Stimulated activated naive B cell treated with anti-CD40 and anti-IgM and Interleukin-4, amounts not matched to agents 10 μg/mL and 1 μg/mL and 100 μg/mL, for 72 hours (primary cell): Measurements from ENCODE around the gene FKBP5.
"Not testable (repeated sequence)": the region's sequence is repeated elsewhere in the genome, so short reads cannot be mapped to it uniquely, and the experiment has no call there.

Experiments used
- ATAC-seq, 2 donors: fragments of 150-1000 bp; cut with Tn5 transposase; replicated peaks; 2 replicates each; pipeline ENCODE4 v1.10.0; 2021; ENCODE audit warnings: moderate library complexity in 1 of 2
- DNase-seq: peaks from one replicate; pipeline ENCODE4 v3.0.0; 2021
- H3K27ac Mint-ChIP-seq: one replicate; pipeline ENCODE4 v1.8.0; 2022; ENCODE audit warnings: mild to moderate bottlenecking, mixed read lengths
- H3K27me3 Mint-ChIP-seq, 2 donors: one replicate each; pipeline ENCODE4 v1.8.0; 2022; ENCODE audit warnings: mixed read lengths in 2 of 2
- H3K36me3 Mint-ChIP-seq, 2 donors: one replicate each; pipeline ENCODE4 v1.8.0; 2022; ENCODE audit warnings: mixed read lengths in 2 of 2, mild to moderate bottlenecking in 1 of 2
- H3K4me1 Mint-ChIP-seq, 2 donors: one replicate each; pipeline ENCODE4 v1.8.0; 2022; ENCODE audit warnings: mixed read lengths in 2 of 2, mild to moderate bottlenecking in 1 of 2
- H3K4me3 Mint-ChIP-seq, 2 donors: one replicate each; pipeline ENCODE4 v1.8.0; 2022; ENCODE audit warnings: mild to moderate bottlenecking in 2 of 2, mixed read lengths in 2 of 2, moderate library complexity in 1 of 2
- H3K9me3 Mint-ChIP-seq, 2 donors: one replicate each; pipeline ENCODE4 v1.8.0; 2022; ENCODE audit warnings: mixed read lengths in 2 of 2, mild to moderate bottlenecking in 1 of 2

Gene FKBP5

DNA sequence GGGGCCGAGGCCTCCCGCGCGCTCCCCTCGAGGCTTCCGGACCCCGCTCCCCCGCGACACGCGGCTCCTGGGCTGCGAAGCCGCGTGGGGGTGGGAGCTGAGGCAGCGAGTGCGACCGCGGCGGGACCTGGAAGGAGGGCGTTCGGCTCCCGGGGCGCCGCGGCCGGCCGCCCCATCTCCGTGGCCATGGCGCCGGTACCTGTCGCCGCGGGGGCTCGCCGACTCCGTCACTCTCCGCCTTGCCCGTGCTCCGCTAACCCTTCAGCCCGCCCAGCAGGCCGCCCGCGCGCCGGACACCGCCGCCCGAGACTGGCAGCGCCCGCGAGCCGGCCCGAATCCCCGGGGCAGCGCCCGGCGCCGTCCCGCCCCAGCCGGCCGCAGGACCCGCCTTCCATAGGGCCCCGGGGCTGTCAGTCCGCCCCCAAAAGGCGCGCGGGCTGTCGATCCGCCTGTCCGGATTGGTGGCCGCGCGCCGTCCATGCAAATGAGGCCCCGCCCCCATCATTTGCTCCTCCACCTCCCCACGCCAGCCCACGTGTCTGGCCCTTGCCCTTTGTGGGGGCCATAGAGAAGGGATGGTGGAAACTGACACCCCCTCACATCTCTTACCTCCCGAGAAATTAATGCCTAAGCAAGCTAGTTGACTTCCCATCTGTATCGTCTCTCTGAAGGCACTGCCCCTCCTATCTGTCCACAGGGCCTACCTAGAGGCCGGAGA lies at the start of gene FKBP5:
FKBP5 (minus strand) TSS at position 311 of the 718 bp plus-strand sequence. CDS start 46,091 bp downstream, outside the sequence.
- Mint-ChIP-seq H3K36me3 (no peaks in the 10 kb centered on the region), H3K9me3 (no peaks in the 10 kb centered on the region), H3K4me1 (peaks cover 6 to 15% of the 10 kb centered on the region in 2 donors), H3K27me3 (no peaks in the 10 kb centered on the region), H3K4me3 (peak within 1 kb of the TSS; percentile 88 to 89), H3K27ac (peak within 1 kb of the TSS; percentile 92)
- ATAC-seq (peak; percentile 92 to 93), DNase-seq (peak; percentile 85)

DNA sequence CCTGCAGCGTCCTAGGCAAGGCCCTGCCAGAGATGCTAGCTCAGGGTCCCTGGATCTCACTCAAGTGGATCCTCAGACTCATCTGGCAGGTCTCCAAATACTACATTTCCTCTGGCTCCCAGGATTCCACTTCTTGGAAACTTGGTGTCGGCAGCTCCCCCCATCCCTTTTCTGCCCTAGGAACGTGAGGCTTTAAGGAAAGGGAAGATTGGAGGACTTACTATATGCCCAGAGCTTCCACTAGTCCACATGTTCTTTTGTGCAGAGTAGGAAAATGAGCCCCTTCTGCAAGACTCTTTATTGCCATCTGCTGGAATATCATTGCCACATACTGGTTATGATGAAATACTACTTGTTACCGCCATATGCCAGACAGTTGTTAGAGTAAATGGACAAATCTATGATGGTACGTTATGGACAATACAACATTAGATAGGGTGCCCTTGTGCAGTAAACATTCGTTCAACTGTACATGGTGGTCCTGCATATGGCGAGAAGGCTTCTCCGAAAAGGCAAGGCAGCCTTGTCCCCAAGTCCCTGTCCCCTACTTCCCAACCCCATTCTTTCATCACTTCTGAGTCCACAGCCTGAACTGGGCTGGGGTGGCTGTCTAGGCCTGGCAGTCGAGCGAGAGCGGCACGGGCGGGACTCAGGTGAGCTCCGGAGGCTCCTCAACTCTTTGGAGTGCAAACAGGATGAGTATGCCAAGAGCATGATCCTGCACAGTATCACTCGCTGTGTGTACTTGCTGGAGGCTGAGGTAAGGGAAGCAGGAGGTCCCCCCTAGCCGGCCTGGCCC lies 48.9 kb upstream of the FKBP5 start:
- DNase-seq = no peak
- peak; percentile 80 to 81 for ATAC-seq
- H3K4me3 Mint-ChIP-seq = no peak overlapping the region
- H3K27me3 Mint-ChIP-seq = peaks cover 0 to under 1% of the 10 kb centered on the region in 2 donors
- H3K9me3 Mint-ChIP-seq = no peaks in the 10 kb centered on the region
- peaks cover 14 to 25% of the 10 kb centered on the region in 2 donors for H3K4me1 Mint-ChIP-seq
- no peaks in the 10 kb centered on the region for H3K36me3 Mint-ChIP-seq
- no peak overlapping the region for H3K27ac Mint-ChIP-seq

DNA sequence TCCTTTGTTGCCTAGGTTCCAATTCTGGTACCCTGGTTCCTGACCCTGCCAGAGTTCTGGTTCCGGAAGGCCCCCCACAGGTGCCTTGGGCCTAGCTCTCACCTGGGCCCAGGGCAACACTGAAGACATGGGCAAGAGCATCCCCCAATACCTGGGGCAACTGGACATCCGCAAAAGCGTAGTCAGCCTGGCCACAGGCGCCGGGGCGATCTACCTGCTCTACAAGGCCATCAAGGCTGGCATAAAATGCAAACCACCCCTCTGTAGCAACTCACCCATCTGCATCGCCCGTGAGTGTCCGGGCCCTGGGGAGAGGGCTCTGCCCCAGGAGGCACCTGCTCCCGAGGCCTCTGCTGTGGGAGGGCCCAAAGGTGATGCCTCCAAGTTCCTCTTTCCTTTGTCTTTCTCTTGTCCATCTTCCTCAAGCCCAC lies 48.3 kb upstream of the FKBP5 start, which contains the start of gene ARMC12:
ARMC12 (plus strand) TSS at position 51 of the 431 bp plus-strand sequence; CDS start at position 128, 77 bp downstream.
- DNase-seq = no peak
- Mint-ChIP-seq H3K27me3 (no peaks in the 10 kb centered on the region), H3K4me1 (peaks cover 19 to 29% of the 10 kb centered on the region in 2 donors), H3K36me3 (no peaks in the 10 kb centered on the region), H3K9me3 (no peaks in the 10 kb centered on the region), H3K4me3 (no peak within 1 kb of the TSS), H3K27ac (no peak within 1 kb of the TSS)
- ATAC-seq = no peak

DNA sequence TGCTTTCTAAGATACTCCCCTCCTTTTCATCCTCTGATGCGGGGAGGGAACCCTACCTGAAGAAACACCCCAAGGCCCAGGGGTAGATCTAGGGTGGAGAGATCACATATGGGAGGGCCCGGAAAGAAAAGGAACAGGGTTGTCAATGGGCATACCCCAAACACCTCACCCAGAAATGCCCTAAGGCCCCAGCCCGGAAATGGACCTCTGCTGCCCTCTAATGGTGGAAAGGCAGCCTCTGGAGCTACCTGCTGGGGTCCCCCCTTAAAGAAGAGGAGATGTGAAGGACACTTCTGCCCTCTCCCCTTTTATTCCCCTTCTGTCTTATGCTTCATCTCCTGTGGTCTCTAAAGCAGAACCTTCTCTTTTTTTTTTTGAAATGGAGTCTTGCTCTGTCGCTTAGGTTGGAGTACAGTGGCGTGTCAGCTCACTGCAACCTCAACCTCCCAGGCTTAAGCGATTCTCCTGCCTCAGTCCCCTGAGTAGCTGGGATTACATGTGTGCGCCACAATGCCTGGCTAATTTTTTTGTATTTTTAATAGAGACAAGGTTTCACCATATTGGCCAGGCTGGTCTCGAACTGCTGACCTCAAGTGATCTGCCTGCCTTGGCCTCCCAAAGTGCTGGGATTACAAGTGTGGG lies 47.7 kb upstream of the FKBP5 start:
- Mint-ChIP-seq H3K9me3 (no peaks in the 10 kb centered on the region), H3K27ac (no peak overlapping the region), H3K4me1 (peaks cover 21 to 31% of the 10 kb centered on the region in 2 donors), H3K4me3 (no peak overlapping the region), H3K27me3 (no peaks in the 10 kb centered on the region), H3K36me3 (no peaks in the 10 kb centered on the region)
- peak; percentile 67 for DNase-seq
- ATAC-seq = peak; percentile 44 to 46

DNA sequence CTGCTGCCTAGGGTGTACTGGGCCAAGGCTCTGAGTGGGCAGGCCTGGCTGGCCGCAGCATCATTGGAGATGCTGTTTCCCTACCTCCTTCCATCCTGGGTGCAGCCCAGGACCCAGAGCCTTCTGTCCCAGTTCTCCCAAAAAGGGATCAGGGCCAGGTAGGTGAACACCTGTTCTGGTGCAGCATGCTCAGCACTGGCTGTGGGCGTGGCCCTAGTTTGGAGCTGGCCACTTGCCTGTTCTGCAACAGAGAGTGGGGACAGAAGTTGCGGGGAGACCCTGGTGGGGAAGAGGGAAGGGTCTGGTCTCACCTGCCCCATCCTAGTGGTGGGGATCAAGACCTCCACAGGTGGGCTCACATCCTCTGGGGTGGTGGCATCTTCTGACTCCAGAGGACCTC lies 46.7 kb upstream of the FKBP5 start:
- Mint-ChIP-seq H3K36me3 (no peaks in the 10 kb centered on the region), H3K4me3 (no peak overlapping the region), H3K27ac (no peak overlapping the region), H3K9me3 (no peaks in the 10 kb centered on the region), H3K4me1 (peaks cover 22 to 40% of the 10 kb centered on the region in 2 donors), H3K27me3 (no peaks in the 10 kb centered on the region)
- ATAC-seq (no peak), DNase-seq (no peak)

DNA sequence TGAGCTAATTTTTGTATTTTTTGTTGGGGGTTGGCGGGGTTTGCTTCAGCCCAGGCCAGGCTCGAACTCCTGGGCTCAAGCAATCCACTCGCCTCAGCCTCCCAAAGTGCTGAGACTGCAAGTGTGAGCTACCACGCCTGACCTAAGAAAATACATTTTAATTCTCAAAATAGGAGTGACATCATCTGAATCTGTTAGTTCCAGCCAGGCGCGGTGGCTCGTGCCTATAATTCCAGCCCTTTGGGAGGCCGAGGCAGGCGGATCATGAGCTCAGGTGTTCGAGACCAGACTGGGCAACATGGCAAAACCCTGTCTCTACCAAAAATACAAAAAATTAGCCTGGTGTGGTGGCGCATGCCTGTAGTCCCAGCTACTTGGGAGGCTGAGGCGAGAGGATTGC lies 45.6 kb upstream of the FKBP5 start:
- H3K27ac Mint-ChIP-seq, H3K9me3 Mint-ChIP-seq, ATAC-seq, H3K27me3 Mint-ChIP-seq, DNase-seq, H3K36me3 Mint-ChIP-seq, H3K4me3 Mint-ChIP-seq: not testable (repeated sequence)
- H3K4me1 Mint-ChIP-seq = peaks cover 27 to 52% of the 10 kb centered on the region in 2 donors

DNA sequence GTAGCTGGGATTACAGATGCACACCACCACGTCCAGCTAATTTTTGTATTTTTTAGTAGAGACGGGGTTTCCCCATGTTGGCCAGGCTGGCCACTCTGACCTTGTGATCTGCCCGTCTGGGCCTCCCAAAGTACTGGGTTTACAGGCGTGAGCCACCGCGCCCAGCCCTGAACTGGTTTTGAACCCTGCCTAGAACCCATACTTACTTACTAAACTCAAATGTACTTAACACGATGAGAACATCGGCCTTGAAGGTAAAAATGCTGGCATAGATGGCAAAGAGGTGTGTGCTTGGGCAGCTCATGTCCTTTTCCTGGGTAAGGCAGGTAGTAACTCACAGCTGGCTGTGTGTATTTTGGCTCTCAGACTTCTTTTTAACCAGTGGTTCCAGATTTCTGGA lies 44.9 kb upstream of the FKBP5 start:
- Mint-ChIP-seq H3K4me1 (peaks cover 33 to 58% of the 10 kb centered on the region in 2 donors), H3K9me3 (no peaks in the 10 kb centered on the region), H3K4me3 (no peak overlapping the region), H3K27ac (no peak overlapping the region), H3K27me3 (no peaks in the 10 kb centered on the region), H3K36me3 (no peaks in the 10 kb centered on the region)
- DNase-seq (no peak), ATAC-seq (no peak)

DNA sequence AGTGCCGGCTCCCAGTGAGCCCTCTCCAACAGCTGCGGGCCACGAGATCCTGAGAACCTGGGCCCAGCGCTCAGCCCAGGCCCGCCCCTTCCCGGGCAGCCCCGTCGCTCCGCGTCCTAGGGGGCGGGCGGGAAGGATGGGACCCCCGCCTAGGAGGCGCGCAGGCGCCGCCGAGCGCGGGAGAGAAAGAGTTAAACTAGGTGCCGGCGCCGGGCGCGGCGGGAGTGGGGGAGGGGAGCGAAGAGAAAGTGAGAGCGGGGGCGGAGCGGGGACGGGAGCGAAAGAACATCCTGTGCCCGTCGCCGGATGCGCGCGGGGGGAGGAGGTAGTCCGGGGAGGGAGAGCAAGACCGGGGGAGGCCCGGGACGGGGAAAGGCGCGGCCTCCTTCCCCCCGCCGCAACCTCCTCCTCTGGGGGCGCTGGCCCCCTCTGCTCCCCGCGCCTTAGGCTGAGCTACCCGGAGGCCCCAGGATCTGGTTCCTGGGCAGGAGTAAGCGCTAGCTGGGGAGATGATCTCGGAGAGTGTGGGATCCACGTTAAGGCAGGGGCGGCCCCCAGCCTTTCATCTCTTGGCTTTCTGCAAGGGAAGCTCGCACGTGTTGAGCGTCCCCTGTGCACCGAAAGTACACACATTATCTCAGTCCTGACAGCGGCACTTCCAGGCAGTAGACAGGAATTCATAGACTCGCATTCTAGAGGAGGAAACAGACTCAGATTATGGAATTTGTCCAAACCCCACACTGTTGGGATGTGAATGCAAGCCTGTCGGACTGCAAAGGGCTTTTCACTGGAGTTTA lies 43.2 kb upstream of the FKBP5 start:
- H3K27me3 Mint-ChIP-seq = peaks cover 0 to 1% of the 10 kb centered on the region in 2 donors
- peak; percentile 63 to 70 for ATAC-seq

DNA sequence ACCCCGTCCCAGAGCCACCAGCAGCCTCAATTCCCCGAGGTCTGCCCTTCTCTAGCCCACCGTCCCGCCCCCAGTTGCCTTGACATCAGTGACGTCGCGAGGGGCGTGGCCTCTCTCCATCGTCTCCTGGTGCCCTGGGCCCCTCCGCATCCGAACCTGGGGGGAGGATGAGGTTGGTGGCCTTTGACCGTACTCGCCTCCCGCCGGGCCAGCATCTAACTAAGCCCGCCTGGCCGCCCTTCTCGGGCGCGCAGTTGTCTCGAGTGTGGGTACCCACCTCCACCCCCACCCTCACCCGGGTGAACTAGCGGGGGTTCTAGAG lies 42.7 kb upstream of the FKBP5 start:
- Mint-ChIP-seq H3K27me3 (peaks cover 0 to 6% of the 10 kb centered on the region in 2 donors), H3K9me3 (no peaks in the 10 kb centered on the region), H3K4me1 (peaks cover 44 to 69% of the 10 kb centered on the region in 2 donors), H3K27ac (peak overlapping the region; percentile 97), H3K36me3 (no peaks in the 10 kb centered on the region), H3K4me3 (peak overlapping the region; percentile 93 to 98)
- DNase-seq (peak; percentile 89), ATAC-seq (peak; percentile 68 to 74)

More for the DNA sequence above, 43.2 kb upstream of the FKBP5 start:
- Mint-ChIP-seq H3K9me3 (no peaks in the 10 kb centered on the region), H3K27ac (peak overlapping the region; percentile 97), H3K4me3 (peak overlapping the region; percentile 93 to 98), H3K36me3 (no peaks in the 10 kb centered on the region), H3K4me1 (peaks cover 39 to 66% of the 10 kb centered on the region in 2 donors)
- DNase-seq = peak; percentile 88

DNA sequence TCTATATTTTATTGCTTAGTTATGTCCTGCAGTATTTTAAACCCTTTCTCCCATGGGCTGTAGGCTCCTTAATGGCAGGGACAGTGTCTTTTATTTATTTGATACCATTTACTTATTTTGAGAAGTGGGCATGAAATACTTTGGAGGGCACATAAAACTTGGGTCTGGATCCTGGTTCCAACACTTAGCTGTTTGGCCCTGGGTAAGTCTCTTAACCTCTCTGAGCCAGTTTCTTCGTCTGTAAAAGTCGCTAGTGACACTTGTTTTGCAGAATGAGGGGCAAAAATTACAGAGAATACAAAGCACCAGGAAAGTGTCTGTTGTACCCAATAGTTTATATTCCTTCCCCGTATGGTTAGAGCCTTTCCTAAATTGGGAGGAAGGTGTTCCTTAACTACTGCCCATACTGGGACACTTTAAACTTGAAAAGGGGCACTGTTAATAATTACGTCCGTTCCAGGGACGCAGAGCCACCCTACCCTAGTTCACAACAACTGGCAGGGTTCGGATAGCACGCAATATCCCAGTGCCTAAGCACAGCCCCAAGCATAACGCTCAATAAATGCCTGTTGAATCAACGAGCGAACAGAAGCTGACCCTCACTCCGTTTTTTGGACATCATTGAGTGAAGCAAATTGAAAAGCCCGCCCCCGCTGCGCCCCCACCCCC lies 42.2 kb upstream of the FKBP5 start:
- no peaks in the 10 kb centered on the region for H3K36me3 Mint-ChIP-seq
- peak overlapping the region; percentile 93 to 98 for H3K4me3 Mint-ChIP-seq
- ATAC-seq (peak; percentile 10 to 15), DNase-seq (no peak)
- no peaks in the 10 kb centered on the region for H3K9me3 Mint-ChIP-seq
- H3K4me1 Mint-ChIP-seq = peaks cover 46 to 69% of the 10 kb centered on the region in 2 donors
- peaks cover 0 to 6% of the 10 kb centered on the region in 2 donors for H3K27me3 Mint-ChIP-seq
- H3K27ac Mint-ChIP-seq = no peak overlapping the region

DNA sequence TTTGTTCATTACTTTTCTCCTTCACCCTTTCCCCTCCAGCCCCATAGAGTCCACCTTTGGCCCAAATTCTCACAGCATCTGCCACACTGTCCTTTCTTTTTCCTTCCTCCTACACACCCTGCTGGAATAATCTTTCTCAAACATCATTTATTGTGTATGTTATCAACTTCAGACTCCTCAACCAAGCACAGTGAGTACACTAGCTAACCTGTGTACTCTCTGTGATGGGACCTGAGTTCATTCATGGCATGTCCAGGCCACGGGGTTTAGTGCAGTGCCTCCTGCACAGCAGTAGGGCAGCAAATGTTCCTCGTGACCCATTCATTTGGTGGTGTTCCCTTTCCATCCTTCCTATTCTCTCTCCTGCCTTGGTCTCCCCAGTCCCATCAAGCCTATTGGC lies 41.0 kb upstream of the FKBP5 start:
- ATAC-seq (no peak), DNase-seq (no peak)
- no peaks in the 10 kb centered on the region for H3K9me3 Mint-ChIP-seq
- peaks cover 0 to 6% of the 10 kb centered on the region in 2 donors for H3K27me3 Mint-ChIP-seq
- H3K27ac Mint-ChIP-seq = no peak overlapping the region
- no peaks in the 10 kb centered on the region for H3K36me3 Mint-ChIP-seq
- H3K4me3 Mint-ChIP-seq = no peak overlapping the region
- peaks cover 50 to 76% of the 10 kb centered on the region in 2 donors for H3K4me1 Mint-ChIP-seq

DNA sequence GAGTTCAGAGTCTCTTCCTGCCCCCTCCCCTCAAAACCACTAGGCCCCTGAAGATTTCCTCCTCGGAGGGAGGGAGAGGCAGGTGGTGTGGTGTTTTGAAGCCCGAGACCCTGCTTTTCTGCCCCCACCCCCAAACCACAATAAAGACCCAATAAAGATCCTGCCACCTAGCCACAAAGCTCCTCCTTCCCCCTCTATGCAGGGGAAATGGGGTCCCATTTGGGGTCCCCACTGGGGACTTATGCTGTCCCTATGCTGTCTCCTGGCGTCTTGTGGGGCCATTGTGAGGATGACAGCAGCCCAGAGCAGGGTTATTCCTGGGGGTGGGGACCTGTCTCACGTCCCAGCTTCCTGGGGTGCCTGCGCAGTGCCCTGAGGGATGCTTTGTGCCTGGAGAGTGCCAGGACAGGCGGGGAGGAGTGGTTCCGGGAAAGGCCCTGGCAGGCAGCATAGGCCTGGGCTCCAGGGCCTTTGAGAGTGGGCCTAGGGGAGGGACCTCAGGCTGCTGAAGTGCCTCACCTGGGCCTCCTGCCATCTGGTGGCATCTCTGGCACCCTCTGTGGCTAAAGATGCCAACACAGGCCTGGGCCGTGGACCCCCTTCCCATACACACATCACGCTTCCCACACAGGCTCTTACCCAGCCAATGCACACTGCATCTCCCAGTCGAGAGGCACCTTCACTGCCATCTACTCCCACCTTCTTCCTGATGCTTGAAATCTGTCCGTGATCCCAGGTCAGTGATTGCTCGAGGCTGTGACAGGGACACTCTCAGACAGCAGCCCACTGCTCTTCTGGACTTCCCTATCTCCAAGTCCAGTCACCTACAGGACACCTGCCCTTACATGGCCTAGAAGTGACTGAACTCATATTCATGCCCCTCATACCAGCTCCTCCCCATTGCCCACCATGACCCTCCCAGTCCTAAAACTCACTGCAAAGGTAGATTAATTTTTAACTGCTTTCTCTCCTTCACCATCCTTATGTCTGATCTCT lies 40.3 kb upstream of the FKBP5 start:
- peaks cover 0 to 6% of the 10 kb centered on the region in 2 donors for H3K27me3 Mint-ChIP-seq
- peaks cover 50 to 76% of the 10 kb centered on the region in 2 donors for H3K4me1 Mint-ChIP-seq
- ATAC-seq (no peak), DNase-seq (no peak)
- no peaks in the 10 kb centered on the region for H3K9me3 Mint-ChIP-seq
- H3K4me3 Mint-ChIP-seq = peak overlapping the region in 1 of 2 donors; percentile 84
- no peak overlapping the region for H3K27ac Mint-ChIP-seq
- H3K36me3 Mint-ChIP-seq = no peaks in the 10 kb centered on the region
